GM21786 (cell line): Measurements from ENCODE around the gene EPSTI1.
"Not testable (repeated sequence)": the region's sequence is repeated elsewhere in the genome, so short reads cannot be mapped to it uniquely, and the experiment has no call there.

Experiments used
- ATAC-seq: cut with Tn5 transposase; IDR thresholded peaks from one replicate; pipeline ENCODE4 v1.9.1; 2021; ENCODE audit not compliant: unreplicated experiment

EPSTI1 gene

DNA sequence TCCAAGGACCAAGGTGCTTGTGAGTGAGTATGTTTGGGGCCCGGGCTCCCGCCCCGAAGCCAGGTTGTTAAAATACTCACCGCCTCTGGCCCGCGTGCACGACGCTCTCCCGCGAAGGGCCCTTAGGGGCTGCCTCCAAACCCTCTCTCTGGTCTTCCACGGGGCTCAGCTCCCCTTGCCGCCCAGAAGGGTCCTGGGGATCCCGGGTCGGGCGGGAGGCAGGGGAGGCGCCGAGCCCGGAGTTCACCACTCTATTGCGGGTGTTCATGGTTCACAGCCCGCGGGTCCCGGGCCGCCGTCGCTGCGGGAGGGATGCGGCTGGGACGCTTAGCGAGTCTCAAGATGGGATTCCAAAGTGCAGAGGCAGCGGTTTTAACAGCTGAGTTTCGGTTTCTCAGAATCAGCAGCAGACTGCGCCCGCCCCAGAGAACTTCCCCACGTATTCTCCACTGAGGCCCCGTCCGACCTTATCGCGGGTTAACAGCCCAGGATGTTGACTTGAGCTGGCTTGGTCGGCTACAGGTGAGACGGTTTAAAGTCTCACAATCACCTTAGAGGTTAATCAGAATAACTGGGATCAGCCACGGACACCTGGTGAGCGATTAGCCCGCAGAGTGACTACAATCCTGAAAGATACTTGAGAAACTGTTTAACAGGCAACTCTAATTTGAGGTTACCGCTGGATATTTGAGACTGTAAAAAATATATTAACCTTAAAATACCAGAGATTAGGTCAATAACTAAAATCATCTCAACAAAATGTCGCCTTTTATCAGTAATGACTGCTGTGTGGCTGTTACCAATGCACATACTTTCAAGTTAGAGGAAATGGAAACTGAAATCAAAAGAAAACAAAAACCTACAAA, at the start of gene EPSTI1:
EPSTI1 (minus strand) TSS at position 344 of the 866 bp plus-strand sequence; CDS start at position 268, 76 bp downstream.
- ATAC-seq: peak; percentile 67

- peak; percentile 66 for ATAC-seq
Observed at GRCh38 chr13:43041369-43041921, 49.4 kb upstream of the EPSTI1 start.

DNA sequence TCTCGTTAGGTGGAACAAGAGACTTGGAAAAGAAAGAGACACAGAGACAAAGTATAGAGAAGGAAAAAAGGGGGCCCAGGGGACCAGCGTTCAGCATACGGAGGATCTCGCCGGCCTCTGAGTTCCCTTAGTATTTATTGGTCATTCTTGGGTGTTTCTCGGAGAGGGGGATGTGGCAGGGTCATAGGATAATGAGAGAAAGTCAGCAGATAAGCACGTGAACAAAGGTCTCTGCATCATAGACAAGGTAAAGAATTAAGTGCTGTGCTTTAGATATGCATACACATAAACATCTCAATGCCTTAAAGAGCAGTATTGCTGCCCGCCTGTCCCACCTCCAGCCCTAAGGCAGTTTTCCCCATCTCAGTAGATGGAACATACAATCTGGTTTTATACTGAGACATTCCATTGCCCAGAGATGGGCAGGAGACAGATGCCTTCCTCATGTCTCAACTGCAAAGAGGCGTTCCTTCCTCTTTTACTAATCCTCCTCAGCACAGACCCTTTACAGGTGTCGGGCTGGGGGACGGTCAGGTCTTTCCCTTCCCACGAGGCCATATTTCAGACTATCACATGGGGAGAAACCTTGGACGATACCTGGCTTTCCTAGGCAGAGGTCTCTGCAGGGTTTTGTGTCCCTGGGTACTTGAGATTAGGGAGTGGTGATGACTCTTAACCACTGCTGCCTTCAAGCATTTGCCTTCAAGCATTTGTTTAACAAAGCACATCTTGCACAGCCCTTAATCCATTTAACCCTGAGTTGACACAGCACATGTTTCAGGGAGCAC, 48.7 kb upstream of the EPSTI1 start:
- not testable (repeated sequence) for ATAC-seq

- no peak for ATAC-seq
Observed at GRCh38 chr13:43039966-43040365, 47.9 kb upstream of the EPSTI1 start.

DNA sequence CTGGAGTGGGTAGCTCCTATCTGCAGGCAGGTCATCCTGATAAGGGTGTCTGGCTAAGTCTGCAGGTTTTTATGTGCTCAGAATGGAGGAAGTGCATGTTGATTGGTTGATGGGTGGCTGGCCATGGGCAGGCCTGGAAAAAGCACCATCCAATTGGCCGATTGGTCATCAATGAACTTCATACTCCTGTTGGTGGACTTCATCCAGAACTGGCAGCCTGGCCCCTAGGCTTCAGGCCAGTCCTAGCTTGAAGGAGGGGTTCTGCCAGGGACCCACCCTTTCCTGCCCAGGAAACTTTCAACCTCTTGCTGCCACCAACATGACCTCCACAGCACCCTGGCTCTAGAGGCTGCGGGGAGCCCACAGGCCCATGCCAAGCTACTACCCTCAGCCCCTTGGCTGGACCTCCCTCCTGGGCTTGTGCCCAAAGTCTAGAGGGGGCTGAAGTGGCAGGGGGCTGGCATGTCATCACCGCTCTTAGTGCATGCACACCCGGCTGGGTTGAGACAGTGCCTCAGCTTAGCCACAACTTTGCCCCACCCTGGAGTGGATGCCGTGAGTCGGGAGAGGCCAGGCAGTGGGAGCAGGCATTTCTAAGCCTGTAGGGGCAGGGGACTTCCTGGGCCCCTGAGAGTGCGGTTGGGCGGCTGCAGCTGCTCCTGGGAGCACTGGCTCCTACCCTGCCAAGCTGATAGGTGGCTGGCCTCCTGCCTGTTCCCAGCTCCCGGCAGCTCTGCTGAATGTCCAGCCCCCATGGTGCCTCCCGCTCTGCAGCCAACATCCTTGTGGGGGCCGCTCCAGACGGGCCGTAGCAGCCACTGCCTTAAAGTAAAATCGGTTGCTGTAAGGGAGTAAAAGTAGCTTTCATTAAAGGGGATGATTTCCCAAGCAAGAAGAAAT, 44.6 kb upstream of the EPSTI1 start:
- no peak for ATAC-seq

GRCh38 chr13:43033038-43033437, 41.0 kb upstream of the EPSTI1 start:
- ATAC-seq: no peak

GRCh38 chr13:43031881-43032280, 39.8 kb upstream of the EPSTI1 start:
- ATAC-seq: no peak

DNA sequence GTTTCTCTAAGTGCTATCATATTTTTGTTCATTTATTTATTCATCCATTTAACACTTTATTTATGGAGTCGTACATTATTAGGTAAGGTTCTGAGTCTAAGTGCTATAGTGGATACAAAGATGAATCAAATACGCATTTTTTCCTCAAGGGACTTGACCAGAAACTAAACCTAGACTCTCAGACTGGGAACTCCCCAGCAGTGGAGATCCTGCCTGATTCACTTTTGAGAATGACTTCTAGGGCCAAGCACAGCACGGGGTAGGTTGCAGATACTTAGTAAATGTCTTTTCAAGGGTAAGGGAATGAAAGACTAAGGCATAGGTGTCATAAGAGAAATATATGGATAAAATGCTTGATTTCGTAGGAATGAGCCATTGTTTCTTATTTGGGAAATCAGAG, 38.5 kb upstream of the EPSTI1 start:
- ATAC-seq: peak; percentile 86

DNA sequence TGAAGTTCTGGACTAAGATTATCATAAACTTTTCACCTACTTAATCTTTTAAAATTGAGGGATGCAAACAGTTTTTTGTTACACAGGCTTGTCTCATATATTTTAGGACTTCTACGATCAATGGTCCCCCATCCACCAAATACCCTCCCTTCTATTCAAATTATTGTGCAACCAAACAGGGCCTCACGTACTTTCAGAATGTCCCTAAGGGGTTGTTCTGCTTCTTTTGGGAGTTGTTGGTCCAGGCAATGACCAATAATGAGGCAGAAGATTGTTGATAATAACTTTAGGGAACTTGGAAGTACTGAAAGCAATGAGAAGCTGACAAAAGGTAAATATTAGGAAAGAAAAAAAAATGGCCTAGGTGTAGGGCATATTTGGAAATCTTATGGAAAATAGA, 34.2 kb upstream of the EPSTI1 start:
- no peak for ATAC-seq

GRCh38 chr13:43023289-43023963, 31.4 kb upstream of the EPSTI1 start, which contains the start of gene DNAJC15:
TSS of gene DNAJC15 (plus strand) at chr13:43023586. CDS start at chr13:43023627, 41 bp downstream.
- ATAC-seq: peak; percentile 86

DNA sequence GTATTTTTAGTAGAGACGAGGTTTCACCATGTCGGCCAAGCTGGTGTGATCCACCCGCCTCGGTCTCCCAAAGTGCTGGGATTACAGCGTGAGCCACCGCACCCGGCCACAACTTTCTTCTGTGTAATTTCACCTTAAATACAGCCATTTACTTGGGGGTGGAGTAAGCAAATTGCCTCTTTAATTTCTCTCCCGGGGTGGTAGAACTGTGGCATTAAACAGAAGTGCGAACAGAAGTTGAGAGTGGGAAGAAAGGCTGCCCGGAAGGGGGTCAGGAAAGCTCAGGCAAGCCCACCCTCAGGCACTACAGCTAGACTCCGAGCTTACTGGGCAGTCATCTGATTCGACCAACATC, 30.9 kb upstream of the EPSTI1 start:
- no peak for ATAC-seq

DNA sequence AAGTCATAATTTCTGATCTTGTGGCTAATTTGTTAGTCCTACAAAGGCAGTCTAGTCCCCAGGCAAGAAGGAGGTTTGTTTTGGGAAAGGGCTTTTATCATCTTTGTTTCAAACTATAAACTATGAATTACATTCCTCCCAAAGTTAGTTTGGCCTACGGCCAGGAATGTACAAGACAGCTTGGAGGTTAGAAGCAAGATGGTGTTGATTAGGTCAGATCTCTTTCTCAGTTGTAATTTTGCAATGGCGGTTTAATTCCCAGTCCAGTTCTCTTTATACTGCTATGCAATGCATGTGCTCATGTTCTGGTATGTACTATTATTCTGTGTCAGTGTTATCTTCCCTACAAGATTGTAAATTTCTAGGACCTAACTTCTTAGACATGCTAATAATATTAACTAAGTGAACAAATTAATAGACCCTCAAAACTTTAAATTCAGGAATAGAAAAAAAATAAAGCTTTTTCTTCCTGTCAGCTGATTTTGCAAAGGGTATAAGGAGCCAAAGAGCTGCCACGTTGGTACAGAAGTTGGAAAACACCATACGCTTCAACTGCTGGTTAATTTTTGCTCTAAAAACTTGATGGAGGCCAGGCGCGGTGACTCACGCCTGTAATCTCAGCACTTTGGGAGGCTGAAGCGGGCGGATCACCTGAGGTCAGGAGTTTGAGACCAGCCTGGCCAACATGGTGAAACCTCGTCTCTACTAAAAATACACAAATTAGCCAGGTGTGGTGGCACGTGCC, 30.1 kb upstream of the EPSTI1 start:
- no peak for ATAC-seq

- no peak for ATAC-seq
Observed at GRCh38 chr13:43020794-43021193, 28.8 kb upstream of the EPSTI1 start.

DNA sequence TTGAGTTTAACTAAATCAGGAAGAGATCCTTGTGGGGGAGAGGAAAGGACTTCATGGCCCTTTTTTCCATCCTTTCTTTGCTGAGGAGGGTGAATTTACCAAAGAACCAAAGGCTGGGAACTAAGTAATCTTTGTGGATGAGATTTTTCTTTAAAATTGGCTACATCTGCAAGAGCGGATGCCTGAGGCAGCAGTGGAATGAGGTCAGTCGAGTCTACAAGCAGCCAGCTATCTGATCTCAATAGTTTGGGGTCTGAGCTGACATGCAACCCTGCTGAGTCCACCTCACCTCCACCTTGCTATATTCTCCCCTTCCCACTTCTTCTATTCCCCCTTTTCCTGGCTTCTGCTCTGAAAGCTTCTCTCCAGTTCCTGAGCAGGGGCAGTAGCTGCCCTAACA, 27.8 kb upstream of the EPSTI1 start:
- no peak for ATAC-seq

GRCh38 chr13:43016226-43016625, 24.2 kb upstream of the EPSTI1 start:
- no peak for ATAC-seq

- ATAC-seq: no peak
Observed at GRCh38 chr13:43014162-43014561, 22.1 kb upstream of the EPSTI1 start.

- ATAC-seq: no peak
Observed at GRCh38 chr13:43009506-43009905, 17.5 kb upstream of the EPSTI1 start.

- ATAC-seq: no peak
Observed at GRCh38 chr13:43008596-43008995, 16.6 kb upstream of the EPSTI1 start.

- no peak for ATAC-seq
Observed at GRCh38 chr13:43006893-43007631, 15.0 kb upstream of the EPSTI1 start.
